ENCODE results near the gene STAT4.

DNA sequence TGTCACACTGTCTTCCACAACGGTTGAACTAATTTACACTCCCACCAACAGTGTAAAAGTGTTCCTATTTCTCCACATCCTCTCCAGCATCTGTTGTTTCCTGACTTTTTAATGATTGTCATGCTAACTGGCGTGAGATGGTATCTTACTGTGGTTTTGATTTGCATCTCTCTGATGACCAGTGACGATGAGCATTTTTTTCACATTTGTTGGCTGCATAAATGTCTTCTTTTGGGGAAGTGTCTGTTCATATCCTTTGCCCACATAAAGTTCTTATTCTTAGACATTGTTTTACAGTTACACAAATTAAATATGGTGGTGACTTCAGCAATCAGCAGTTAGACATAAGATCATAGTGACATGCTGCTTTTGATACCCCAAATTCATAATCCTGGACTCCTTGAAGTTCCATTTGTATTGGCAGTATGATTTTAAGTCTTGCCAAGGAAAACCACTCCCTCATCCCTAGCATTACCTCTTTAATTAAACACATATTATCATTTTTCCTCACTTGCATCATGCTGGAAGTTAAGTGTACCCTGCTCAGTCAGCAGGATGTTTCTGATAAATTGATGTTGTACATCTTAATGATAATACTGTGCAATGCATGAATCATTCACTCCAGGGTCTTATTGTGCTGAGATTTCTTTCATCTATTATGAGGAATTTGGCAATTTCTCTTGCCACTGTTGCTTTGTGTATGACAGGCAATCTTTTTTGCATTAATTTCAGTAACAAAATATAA is 69.2 kb downstream of the STAT4 start:
- TF ChIP-seq, protein P1, sequence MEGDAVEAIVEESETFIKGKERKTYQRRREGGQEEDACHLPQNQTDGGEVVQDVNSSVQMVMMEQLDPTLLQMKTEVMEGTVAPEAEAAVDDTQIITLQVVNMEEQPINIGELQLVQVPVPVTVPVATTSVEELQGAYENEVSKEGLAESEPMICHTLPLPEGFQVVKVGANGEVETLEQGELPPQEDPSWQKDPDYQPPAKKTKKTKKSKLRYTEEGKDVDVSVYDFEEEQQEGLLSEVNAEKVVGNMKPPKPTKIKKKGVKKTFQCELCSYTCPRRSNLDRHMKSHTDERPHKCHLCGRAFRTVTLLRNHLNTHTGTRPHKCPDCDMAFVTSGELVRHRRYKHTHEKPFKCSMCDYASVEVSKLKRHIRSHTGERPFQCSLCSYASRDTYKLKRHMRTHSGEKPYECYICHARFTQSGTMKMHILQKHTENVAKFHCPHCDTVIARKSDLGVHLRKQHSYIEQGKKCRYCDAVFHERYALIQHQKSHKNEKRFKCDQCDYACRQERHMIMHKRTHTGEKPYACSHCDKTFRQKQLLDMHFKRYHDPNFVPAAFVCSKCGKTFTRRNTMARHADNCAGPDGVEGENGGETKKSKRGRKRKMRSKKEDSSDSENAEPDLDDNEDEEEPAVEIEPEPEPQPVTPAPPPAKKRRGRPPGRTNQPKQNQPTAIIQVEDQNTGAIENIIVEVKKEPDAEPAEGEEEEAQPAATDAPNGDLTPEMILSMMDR (conservative IDR thresholded peaks at IDR 0.05; ENCODE audit: low read depth, low read length): no peak
- TF ChIP-seq EZH2 (IDR thresholded peaks at IDR 0.05; ENCODE audit: borderline replicate concordance, low read depth, low read length, poor library complexity, severe bottlenecking): no peak

Data from A673 (cell line).